OCI-LY3 (cell line): Measurements from ENCODE around the gene UBE2E2.

Experiments used
- CTCF ChIP-seq: fragments of 200-600, 300-600 bp; sonication (generic); IDR thresholded peaks from 2 replicates; pipeline ENCODE4 v1.5.1; 2014; ENCODE audit warnings: antibody characterized with exemption, low read length, low read depth
- EZH2phosphoT487 ChIP-seq: fragments of 200-600 bp; shearing (Covaris generic); IDR thresholded peaks from 2 replicates; pipeline ENCODE4 v1.6.1; 2018; ENCODE audit warnings: antibody characterized with exemption, mixed run types, low read depth

DNA sequence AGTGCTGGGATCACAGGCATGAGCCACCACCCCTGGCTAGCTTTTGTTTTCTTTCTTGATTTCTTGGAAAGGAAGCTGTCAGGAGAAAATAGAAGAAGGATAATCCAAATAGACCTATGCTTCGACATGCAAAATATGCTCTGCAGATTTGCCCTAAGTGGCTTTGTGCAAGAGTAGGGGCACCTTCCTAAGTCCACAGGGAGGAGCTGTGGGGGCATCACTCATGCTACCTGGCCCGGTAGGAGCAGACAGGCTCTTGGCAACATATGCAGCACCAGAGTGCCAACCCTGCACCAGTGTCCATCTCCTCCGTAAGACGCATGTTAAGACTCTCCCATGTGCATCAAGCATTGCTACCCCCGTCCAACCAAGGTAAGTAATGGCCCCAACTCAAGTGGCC is 411.9 kb downstream of the UBE2E2 start:
- TF ChIP-seq CTCF (no peak), EZH2phosphoT487 (no peak)
